AG10803 (cell line): ENCODE results near the gene RBM20.

ENCODE experiments used
- DNase-seq: peaks from one replicate; pipeline ENCODE4 v3.0.0; 2010; ENCODE audit warnings: low read depth
- H3K4me3 ChIP-seq: 2 replicates; pipeline ENCODE4 v1.5.1; 2011; ENCODE audit warnings: mild to moderate bottlenecking, low read length, control low read depth
- TF ChIP-seq, protein P1 (sequence below): conservative IDR thresholded peaks from 2 replicates; pipeline ENCODE4 v1.5.1; 2011; ENCODE audit warnings: mild to moderate bottlenecking, low read length, control low read depth, inconsistent platforms

The RBM20 gene

GRCh38 chr10:110694263-110694662 is 50.1 kb downstream of the RBM20 start:
- TF ChIP-seq, protein P1, sequence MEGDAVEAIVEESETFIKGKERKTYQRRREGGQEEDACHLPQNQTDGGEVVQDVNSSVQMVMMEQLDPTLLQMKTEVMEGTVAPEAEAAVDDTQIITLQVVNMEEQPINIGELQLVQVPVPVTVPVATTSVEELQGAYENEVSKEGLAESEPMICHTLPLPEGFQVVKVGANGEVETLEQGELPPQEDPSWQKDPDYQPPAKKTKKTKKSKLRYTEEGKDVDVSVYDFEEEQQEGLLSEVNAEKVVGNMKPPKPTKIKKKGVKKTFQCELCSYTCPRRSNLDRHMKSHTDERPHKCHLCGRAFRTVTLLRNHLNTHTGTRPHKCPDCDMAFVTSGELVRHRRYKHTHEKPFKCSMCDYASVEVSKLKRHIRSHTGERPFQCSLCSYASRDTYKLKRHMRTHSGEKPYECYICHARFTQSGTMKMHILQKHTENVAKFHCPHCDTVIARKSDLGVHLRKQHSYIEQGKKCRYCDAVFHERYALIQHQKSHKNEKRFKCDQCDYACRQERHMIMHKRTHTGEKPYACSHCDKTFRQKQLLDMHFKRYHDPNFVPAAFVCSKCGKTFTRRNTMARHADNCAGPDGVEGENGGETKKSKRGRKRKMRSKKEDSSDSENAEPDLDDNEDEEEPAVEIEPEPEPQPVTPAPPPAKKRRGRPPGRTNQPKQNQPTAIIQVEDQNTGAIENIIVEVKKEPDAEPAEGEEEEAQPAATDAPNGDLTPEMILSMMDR: no peak
- no peak overlapping the region for H3K4me3 ChIP-seq
- DNase-seq: no peak

GRCh38 chr10:110694820-110695538 is 50.8 kb downstream of the RBM20 start:
- TF ChIP-seq, protein P1: no peak
- DNase-seq: no peak
- no peak overlapping the region for H3K4me3 ChIP-seq

GRCh38 chr10:110695539-110695886 is 51.4 kb downstream of the RBM20 start:
- no peak overlapping the region for H3K4me3 ChIP-seq
- DNase-seq: no peak
- TF ChIP-seq, protein P1: no peak

DNA sequence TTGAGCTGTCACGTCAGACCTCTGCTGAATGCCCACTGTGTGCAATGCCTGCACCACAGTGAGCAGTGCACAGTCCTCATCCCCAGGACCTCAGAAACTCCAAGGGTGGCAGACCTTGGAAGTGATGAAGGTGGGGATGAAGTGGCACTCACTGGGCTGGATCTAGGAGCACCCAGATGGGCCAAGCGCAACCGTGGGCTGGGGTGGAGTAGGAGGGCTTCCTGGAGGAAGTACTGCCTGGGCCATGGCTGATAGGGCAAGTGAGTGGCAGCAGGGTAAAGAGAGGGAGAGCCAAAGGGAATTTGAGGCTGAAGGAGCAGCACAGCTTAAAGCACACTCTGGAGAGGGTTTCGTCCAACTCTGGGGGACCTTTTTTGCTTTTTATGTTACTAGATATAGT is 52.3 kb downstream of the RBM20 start:
- TF ChIP-seq, protein P1: no peak
- H3K4me3 ChIP-seq: no peak overlapping the region
- no peak for DNase-seq

GRCh38 chr10:110698340-110698739 is 54.2 kb downstream of the RBM20 start:
- H3K4me3 ChIP-seq: no peak overlapping the region
- DNase-seq: no peak
- TF ChIP-seq, protein P1: no peak

DNA sequence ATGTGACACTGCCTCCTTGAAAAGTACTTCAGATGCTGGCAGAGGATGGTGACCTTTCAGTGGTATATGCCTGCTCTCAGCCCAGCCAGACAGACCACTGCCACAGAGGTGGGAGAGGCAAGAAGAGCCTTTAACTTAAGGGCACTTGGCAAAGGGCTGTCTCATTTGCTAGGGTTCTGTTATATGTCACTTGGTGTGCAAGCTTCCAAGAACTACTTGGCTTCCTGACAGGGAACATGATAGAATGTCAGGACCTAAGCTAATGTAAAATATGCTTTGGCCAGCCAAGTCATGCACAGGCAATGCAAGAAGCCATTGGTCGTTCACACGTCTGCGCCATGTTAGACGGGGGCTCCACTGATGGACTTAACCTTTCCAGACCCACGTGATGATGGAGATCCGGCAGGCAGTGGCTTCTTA is 54.7 kb downstream of the RBM20 start:
- H3K4me3 ChIP-seq: no peak overlapping the region
- DNase-seq: no peak
- TF ChIP-seq, protein P1: no peak

GRCh38 chr10:110699859-110700468 is 55.8 kb downstream of the RBM20 start:
- TF ChIP-seq, protein P1: no peak
- no peak overlapping the region for H3K4me3 ChIP-seq
- no peak for DNase-seq
